Parathyroid adenoma (tissue), 2 donors: Measurements from ENCODE around the gene WWOX.

Experiments
- H2AFZ ChIP-seq: fragments of 300-600 bp; sonication (generic); one replicate; pipeline ENCODE4 v1.7.0; 2017; ENCODE audit warnings: antibody characterized with exemption, mild to moderate bottlenecking
- H3K27ac ChIP-seq: fragments of 300-600 bp; sonication (generic); one replicate; pipeline ENCODE4 v1.7.0; 2017
- H3K27me3 ChIP-seq: fragments of 300-600 bp; sonication (generic); one replicate; pipeline ENCODE4 v1.7.0; 2017; ENCODE audit warnings: low read length; ENCODE audit not compliant: control insufficient read depth, insufficient read depth
- H3K36me3 ChIP-seq: fragments of 300-600 bp; sonication (generic); one replicate; pipeline ENCODE4 v1.7.0; 2017; ENCODE audit warnings: low read length; ENCODE audit not compliant: control insufficient read depth, insufficient read depth
- H3K4me1 ChIP-seq: fragments of 300-600 bp; sonication (generic); one replicate; pipeline ENCODE4 v1.7.0; 2017; ENCODE audit warnings: control low read depth
- H3K4me2 ChIP-seq: fragments of 300-600 bp; sonication (generic); one replicate; pipeline ENCODE4 v1.7.0; 2017; ENCODE audit warnings: low read length
- H3K4me3 ChIP-seq: fragments of 300-600 bp; sonication (generic); one replicate; pipeline ENCODE4 v1.7.0; 2017; ENCODE audit warnings: low read depth, low read length
- H3K79me2 ChIP-seq: fragments of 300-600 bp; sonication (generic); one replicate; pipeline ENCODE4 v1.7.0; 2017; ENCODE audit warnings: control low read depth
- H3K9ac ChIP-seq: fragments of 300-600 bp; sonication (generic); one replicate; pipeline ENCODE4 v1.7.0; 2017; ENCODE audit warnings: mild to moderate bottlenecking
- H3K9me3 ChIP-seq: fragments of 300-600 bp; sonication (generic); one replicate; pipeline ENCODE4 v1.7.0; 2017; ENCODE audit warnings: low read length; ENCODE audit not compliant: control insufficient read depth
- CTCF ChIP-seq: fragments of 300-600 bp; sonication (generic); IDR thresholded peaks from one replicate; pipeline ENCODE4 v1.7.0; 2017; ENCODE audit warnings: antibody characterized with exemption, mild to moderate bottlenecking
- donor health status: primary hyperparathyroidism.

Gene WWOX

GRCh38 chr16:78321620-78322360, 222.3 kb downstream of the WWOX start:
- no peak overlapping the region for H3K4me3 ChIP-seq
- no peak overlapping the region for H2AFZ ChIP-seq
- H3K27me3 ChIP-seq: no peaks in the 10 kb centered on the region
- no peaks in the 10 kb centered on the region for H3K9me3 ChIP-seq
- H3K4me2 ChIP-seq: no peak overlapping the region
- H3K79me2 ChIP-seq: no peaks in the 10 kb centered on the region
- H3K27ac ChIP-seq: no peak overlapping the region
- H3K9ac ChIP-seq: no peak overlapping the region
- no peaks in the 10 kb centered on the region for H3K4me1 ChIP-seq
- no peak for TF ChIP-seq CTCF
- no peaks in the 10 kb centered on the region for H3K36me3 ChIP-seq

GRCh38 chr16:78323315-78323714, 223.9 kb downstream of the WWOX start:
- Histone ChIP-seq H3K4me1 (no peaks in the 10 kb centered on the region), H3K27ac (no peak overlapping the region), H3K4me2 (no peak overlapping the region), H3K4me3 (no peak overlapping the region), H3K27me3 (no peaks in the 10 kb centered on the region), H3K9ac (no peak overlapping the region), H3K9me3 (no peaks in the 10 kb centered on the region), H2AFZ (no peak overlapping the region), H3K36me3 (no peaks in the 10 kb centered on the region), H3K79me2 (no peaks in the 10 kb centered on the region)
- no peak for TF ChIP-seq CTCF

- Histone ChIP-seq H3K9ac (no peak overlapping the region), H2AFZ (no peak overlapping the region), H3K27ac (no peak overlapping the region), H3K4me2 (no peak overlapping the region), H3K4me1 (no peaks in the 10 kb centered on the region), H3K79me2 (no peaks in the 10 kb centered on the region), H3K27me3 (no peaks in the 10 kb centered on the region), H3K4me3 (no peak overlapping the region), H3K9me3 (no peaks in the 10 kb centered on the region), H3K36me3 (no peaks in the 10 kb centered on the region)
- TF ChIP-seq CTCF: no peak
Measured at GRCh38 chr16:78324649-78325285, 225.3 kb downstream of the WWOX start.

- no peaks in the 10 kb centered on the region for H3K79me2 ChIP-seq
- TF ChIP-seq CTCF: no peak
- no peaks in the 10 kb centered on the region for H3K4me1 ChIP-seq
- H3K4me2 ChIP-seq: no peak overlapping the region
- no peaks in the 10 kb centered on the region for H3K9me3 ChIP-seq
- H2AFZ ChIP-seq: no peak overlapping the region
- no peaks in the 10 kb centered on the region for H3K36me3 ChIP-seq
- no peaks in the 10 kb centered on the region for H3K27me3 ChIP-seq
- H3K9ac ChIP-seq: no peak overlapping the region
- H3K4me3 ChIP-seq: no peak overlapping the region
- H3K27ac ChIP-seq: no peak overlapping the region
Measured at GRCh38 chr16:78325468-78326352, 226.3 kb downstream of the WWOX start.
